Neutrophil (primary cell): ENCODE measurements around the gene DLG5.

Source experiments
- H3K27ac ChIP-seq: fragments of 200-600 bp; sonication (generic); 2 replicates; pipeline ENCODE4 v1.5.1; 2016; ENCODE audit warnings: mild to moderate bottlenecking, moderate library complexity
- H3K27me3 ChIP-seq: fragments of 200-600 bp; sonication (generic); 2 replicates; pipeline ENCODE4 v1.6.0; 2016; ENCODE audit warnings: mild to moderate bottlenecking
- H3K36me3 ChIP-seq: fragments of 200-600 bp; sonication (generic); 2 replicates; pipeline ENCODE4 v1.5.1; 2017
- H3K4me1 ChIP-seq, 2 experiments: fragments of 200-600 bp in 1 of 2; sonication (generic) in 1 of 2; 1 replicate in 1 of 2; 2 replicates in 1 of 2; pipeline versions ENCODE4 v1.5.1 to v1.6.1; 2013 to 2016; ENCODE audit warnings: low read depth in 1 of 2, low read length in 1 of 2, mild to moderate bottlenecking in 1 of 2, moderate library complexity in 1 of 2; ENCODE audit not compliant: control insufficient read depth in 1 of 2, insufficient read depth in 1 of 2
- H3K4me3 ChIP-seq, 2 experiments: fragments of 200-600 bp in 1 of 2; sonication (generic) in 1 of 2; 1 replicate in 1 of 2; 2 replicates in 1 of 2; pipeline ENCODE4 v1.5.1; 2013 to 2016; ENCODE audit warnings: low read depth in 1 of 2, low read length in 1 of 2, mild to moderate bottlenecking in 1 of 2, moderate library complexity in 1 of 2
- H3K9me3 ChIP-seq: fragments of 200-600 bp; sonication (generic); 2 replicates; pipeline ENCODE4 v1.5.1; 2016
- TF ChIP-seq, protein P1 (sequence below): fragments of 200-600 bp; sonication (generic); IDR thresholded peaks from 2 replicates; pipeline ENCODE4 v1.5.1; 2016; ENCODE audit warnings: antibody characterized with exemption

The DLG5 gene

DNA sequence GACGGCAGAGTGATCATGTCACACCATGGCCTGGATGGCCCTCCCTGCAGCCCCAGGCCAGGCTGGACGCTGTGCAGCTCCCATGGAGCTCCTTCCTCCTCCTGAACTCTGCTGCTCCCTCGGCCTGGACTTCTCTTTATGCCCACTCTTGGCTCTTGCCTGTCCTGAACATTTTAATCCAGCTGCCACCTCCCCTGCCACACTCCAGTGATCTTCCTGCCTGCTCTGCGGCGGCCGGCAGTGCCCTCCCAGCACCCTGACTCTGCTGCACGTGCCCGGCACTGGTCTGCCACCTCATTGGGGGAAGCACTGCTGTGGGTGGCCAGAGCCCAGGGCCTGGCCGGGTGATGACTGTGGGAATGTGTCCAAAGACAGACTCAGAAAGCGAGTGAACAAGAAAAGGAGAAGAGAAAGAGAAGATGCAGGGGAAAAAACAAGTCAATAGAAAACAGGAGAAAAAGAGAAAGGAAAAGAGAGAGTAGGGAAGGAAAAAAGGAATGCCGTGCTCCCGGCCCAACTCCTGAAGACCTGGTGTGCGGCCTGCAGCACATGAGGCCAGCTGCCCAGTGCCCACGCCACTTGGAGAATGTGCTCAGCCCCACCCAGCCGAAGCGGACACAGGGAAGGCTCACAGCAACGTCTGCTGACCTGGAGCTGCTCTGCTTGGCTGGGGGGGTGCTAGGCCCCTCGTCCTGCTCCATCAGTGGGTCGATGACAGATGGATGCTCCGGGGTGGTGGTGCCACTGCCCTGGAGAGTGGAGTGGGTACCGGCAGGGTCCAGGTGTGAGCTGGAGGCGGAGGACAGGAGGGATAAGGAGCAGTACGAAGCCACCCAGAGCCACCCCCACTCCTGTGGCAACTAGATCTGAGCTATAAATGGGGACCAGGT, 115.9 kb downstream of the DLG5 start:
- no peaks in the 10 kb centered on the region for H3K36me3 ChIP-seq
- H3K4me3 ChIP-seq: no peak overlapping the region
- H3K4me1 ChIP-seq: no peaks in the 10 kb centered on the region
- TF ChIP-seq, protein P1, sequence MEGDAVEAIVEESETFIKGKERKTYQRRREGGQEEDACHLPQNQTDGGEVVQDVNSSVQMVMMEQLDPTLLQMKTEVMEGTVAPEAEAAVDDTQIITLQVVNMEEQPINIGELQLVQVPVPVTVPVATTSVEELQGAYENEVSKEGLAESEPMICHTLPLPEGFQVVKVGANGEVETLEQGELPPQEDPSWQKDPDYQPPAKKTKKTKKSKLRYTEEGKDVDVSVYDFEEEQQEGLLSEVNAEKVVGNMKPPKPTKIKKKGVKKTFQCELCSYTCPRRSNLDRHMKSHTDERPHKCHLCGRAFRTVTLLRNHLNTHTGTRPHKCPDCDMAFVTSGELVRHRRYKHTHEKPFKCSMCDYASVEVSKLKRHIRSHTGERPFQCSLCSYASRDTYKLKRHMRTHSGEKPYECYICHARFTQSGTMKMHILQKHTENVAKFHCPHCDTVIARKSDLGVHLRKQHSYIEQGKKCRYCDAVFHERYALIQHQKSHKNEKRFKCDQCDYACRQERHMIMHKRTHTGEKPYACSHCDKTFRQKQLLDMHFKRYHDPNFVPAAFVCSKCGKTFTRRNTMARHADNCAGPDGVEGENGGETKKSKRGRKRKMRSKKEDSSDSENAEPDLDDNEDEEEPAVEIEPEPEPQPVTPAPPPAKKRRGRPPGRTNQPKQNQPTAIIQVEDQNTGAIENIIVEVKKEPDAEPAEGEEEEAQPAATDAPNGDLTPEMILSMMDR: no peak
- H3K9me3 ChIP-seq: no peaks in the 10 kb centered on the region
- H3K27ac ChIP-seq: no peak overlapping the region
- no peaks in the 10 kb centered on the region for H3K27me3 ChIP-seq

DNA sequence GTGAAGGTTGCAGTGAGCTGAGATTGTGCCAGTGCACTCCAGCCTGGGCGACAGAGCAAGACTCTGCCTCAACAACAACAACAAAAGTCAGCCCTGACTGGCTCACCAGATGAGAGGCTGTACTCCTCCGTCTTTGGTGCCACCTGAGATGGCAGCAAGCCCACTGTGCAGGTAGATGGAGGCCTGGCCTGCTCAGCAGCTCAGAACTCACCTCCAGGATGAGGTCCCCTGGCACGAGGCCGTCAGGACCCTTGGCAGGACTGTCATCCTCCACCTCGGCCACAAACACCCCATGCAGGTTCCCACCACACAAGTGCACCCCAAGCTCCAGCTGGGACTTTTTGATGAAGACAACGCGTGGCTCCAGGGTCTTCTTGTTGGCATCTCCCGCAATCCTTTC, 117.2 kb downstream of the DLG5 start:
- Histone ChIP-seq H3K36me3 (no peaks in the 10 kb centered on the region), H3K4me1 (no peaks in the 10 kb centered on the region), H3K27ac (no peak overlapping the region), H3K27me3 (no peaks in the 10 kb centered on the region), H3K4me3 (no peak overlapping the region), H3K9me3 (no peaks in the 10 kb centered on the region)
- TF ChIP-seq, protein P1: no peak

DNA sequence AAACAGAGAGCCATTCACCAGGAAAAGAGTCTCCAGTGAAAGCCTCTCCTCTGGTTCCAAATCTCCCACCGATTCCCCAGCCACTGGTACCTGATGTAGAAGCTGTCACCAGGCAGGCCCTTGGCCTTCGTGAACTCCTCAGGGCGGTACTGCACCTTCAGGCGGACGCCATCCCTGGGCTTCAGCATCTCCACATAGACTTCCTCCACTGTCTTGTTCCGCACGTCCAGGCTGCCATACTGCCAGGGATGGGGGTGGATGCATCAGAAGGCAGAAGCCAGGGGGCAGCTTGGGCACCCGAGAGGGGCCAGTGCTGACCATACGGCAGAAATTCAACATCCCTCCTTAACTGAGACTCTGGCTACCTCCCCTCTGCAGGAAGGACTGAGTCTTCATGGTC, 118.8 kb downstream of the DLG5 start:
- Histone ChIP-seq H3K4me3 (no peak overlapping the region), H3K27me3 (no peaks in the 10 kb centered on the region), H3K36me3 (no peaks in the 10 kb centered on the region), H3K4me1 (no peaks in the 10 kb centered on the region), H3K27ac (no peak overlapping the region), H3K9me3 (no peaks in the 10 kb centered on the region)
- TF ChIP-seq, protein P1: no peak

DNA sequence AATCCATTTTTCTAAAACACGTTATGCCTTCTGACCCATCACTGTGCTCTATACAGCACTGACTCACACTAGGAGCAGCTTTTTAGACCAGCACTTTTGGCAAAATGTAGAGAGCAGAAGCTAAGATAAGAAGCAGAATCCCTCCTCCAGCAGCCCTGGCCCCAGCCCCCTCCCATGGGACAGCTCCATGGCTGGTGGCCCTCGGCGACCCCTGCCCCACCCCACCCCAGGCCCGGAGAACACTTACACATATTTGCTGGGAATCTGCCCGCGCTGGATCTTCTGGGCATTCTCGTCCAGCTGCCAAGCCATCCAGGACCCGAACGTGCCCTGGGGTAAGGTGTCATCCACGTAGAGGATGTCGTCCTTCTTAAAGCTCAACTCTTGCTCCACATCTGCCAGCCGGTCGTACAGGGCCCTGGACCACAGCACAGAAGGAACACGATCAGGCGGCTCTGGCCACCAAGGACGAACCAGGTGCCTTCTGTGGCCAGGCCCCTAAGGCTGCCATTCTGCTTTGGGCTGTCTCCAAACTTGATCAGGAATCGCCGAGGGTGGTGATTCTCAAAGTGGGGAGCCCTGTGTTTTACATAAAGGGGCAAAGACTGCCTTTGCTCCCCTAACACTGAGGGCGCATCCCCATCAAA, 119.9 kb downstream of the DLG5 start:
- H3K36me3 ChIP-seq: no peaks in the 10 kb centered on the region

DNA sequence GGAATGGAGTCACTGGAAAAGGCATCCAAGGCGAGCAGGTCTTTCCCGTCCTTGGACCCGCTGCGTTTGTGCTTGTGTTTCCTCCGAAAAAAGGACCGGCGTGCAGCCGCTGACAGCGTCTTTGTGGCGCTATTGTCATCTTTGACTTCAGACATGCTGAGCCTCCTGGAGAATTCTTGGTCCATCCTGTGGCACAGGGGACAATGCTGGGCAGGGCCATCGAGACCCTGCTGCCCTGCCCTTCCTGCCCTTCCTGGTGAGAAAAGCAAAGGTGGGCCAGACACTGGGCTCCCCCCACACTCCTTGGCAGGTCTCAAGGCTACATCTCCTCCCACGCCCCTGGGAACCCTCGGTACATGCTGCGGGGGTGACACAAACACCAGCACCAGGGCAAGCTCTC, 120.9 kb downstream of the DLG5 start:
- TF ChIP-seq, protein P1: no peak
- H3K27me3 ChIP-seq: no peaks in the 10 kb centered on the region
- no peaks in the 10 kb centered on the region for H3K9me3 ChIP-seq
- no peak overlapping the region for H3K4me3 ChIP-seq
- H3K4me1 ChIP-seq: no peaks in the 10 kb centered on the region
- no peak overlapping the region for H3K27ac ChIP-seq
- no peaks in the 10 kb centered on the region for H3K36me3 ChIP-seq

More for the DNA sequence above, 119.9 kb downstream of the DLG5 start:
- no peak overlapping the region for H3K27ac ChIP-seq
- no peaks in the 10 kb centered on the region for H3K9me3 ChIP-seq
- H3K4me1 ChIP-seq: no peaks in the 10 kb centered on the region
- TF ChIP-seq, protein P1: no peak
- no peak overlapping the region for H3K4me3 ChIP-seq
- no peaks in the 10 kb centered on the region for H3K27me3 ChIP-seq
